OCI-LY3 (cell line): ENCODE results near the gene TRIM71.

ENCODE experiments used
- EZH2phosphoT487 ChIP-seq: fragments of 200-600 bp; shearing (Covaris generic); IDR thresholded peaks from 2 replicates; pipeline ENCODE4 v1.6.1; 2018; ENCODE audit warnings: antibody characterized with exemption, mixed run types, low read depth
- TF ChIP-seq, protein P1 (sequence below): fragments of 200-600, 300-600 bp; sonication (generic); IDR thresholded peaks from 2 replicates; pipeline ENCODE4 v1.5.1; 2014; ENCODE audit warnings: antibody characterized with exemption, low read length, low read depth

DNA sequence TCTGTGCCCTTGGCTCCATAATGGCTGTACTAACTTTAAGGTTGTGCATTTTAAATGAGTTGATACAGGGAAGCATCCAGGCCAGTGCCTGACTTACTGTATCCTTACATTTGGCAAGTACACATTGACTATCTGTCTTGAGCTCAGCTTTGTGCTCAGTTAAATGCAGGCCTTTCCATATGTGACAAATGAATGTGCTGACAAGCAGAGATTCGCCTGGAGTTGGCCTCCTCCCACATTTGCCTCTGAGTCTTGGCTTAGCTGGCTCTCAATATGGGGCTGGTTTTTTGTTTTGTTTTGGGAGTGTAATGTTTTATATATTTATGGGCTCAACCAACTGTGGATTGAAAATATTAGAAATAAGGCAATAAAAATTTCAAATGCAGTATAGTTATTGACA is 29.7 kb downstream of the TRIM71 start:
- TF ChIP-seq, protein P1, sequence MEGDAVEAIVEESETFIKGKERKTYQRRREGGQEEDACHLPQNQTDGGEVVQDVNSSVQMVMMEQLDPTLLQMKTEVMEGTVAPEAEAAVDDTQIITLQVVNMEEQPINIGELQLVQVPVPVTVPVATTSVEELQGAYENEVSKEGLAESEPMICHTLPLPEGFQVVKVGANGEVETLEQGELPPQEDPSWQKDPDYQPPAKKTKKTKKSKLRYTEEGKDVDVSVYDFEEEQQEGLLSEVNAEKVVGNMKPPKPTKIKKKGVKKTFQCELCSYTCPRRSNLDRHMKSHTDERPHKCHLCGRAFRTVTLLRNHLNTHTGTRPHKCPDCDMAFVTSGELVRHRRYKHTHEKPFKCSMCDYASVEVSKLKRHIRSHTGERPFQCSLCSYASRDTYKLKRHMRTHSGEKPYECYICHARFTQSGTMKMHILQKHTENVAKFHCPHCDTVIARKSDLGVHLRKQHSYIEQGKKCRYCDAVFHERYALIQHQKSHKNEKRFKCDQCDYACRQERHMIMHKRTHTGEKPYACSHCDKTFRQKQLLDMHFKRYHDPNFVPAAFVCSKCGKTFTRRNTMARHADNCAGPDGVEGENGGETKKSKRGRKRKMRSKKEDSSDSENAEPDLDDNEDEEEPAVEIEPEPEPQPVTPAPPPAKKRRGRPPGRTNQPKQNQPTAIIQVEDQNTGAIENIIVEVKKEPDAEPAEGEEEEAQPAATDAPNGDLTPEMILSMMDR: no peak
- TF ChIP-seq EZH2phosphoT487: no peak
